Measurements from ENCODE around the gene TAF7.

- no peak for TF ChIP-seq CTCF (IDR thresholded peaks at IDR 0.05; ENCODE audit: insufficient read depth, low read length, poor library complexity, severe bottlenecking)
- TF ChIP-seq EZH2phosphoT487 (conservative IDR thresholded peaks at IDR 0.05; ENCODE audit: low read length) = no peak
These were observed 36.4 kb upstream of the TAF7 start for GRCh38 chr5:141356950-141357349.

All from SU-DHL-6 (cell line).